ENCODE data around the gene PPFIA2. TPM values are rescaled to one million over a fixed set of nuclear protein-coding genes. Genes with fewer than 3 reads are reported as not detected.

The PPFIA2 gene
- total RNA-seq, 1 experiment from 2014 or later, result not detected

- CTCF ChIA-PET, result no interaction called here
- POLR2A ChIA-PET, result no interaction called here
These were observed 550.1 kb downstream of the PPFIA2 start for GRCh38 chr12:81209012-81209411.

DNA sequence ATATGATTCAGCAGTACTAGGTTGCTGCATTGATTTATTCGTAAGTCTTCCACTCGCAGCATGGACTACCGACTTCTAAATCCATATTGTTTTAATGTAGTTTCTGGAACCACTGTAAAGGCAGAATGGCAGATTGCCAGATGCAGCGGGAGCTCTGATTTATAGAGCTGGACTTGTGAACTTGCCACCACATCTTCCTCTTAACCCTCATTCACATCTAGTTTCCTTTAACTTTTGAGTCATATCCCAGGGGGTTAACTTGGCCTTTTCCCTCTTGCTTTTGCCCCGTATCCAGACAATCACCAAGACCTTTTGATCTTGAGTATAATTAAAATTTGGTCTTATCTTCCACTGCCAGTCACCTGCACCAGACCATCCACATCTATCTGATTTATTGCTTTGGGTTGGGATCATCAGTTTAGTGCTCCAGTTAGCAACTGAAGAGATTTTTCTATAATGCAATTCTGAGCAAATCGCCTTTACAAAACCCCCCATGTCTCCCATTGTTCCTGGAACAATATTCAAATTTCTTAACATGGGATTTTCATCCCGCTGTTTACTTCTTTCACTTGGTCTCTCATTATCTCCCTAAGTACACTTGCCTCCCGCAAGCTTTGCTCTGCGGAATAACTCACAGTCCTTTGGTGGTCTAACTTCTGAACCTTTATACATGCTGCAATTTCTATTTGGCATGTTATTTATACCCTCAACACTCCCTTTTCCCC lies 550.8 kb downstream of the PPFIA2 start:
- ATAC-seq (no peak), DNase-seq (ENCODE audit: low read depth, low spot score) (no peak)
- no peaks in the 10 kb centered on the region for H3K27me3 ChIP-seq (ENCODE audit: control insufficient read depth, insufficient read depth, low read length)
- ChIA-PET POLR2A (no interaction called here), CTCF (no interaction called here)
- H3K9me3 ChIP-seq (ENCODE audit: control insufficient read depth, insufficient read depth, low read depth, low read length), result no peaks in the 10 kb centered on the region
- no peaks in the 10 kb centered on the region for H3K36me3 ChIP-seq (ENCODE audit: control insufficient read depth, insufficient read depth, low read length)
- H3K4me1 ChIP-seq (ENCODE audit: control insufficient read depth, insufficient read depth, low read length), result no peaks in the 10 kb centered on the region; the same call in 1 of the 2 replicates
- in situ Hi-C loops (cut with HindIII; ENCODE audit: low pct_unique_long_range_greater_than_20kb, low sequenced_read_pairs) (no loop called here), intact Hi-C loops (cut with micrococcal nuclease; ENCODE audit: unreplicated experiment) (no loop called here)
- no peak overlapping the region for H3K27ac ChIP-seq (ENCODE audit: low read length)
- BruUV-seq (replicated peaks), result no TSS peak
- TF ChIP-seq SIN3A (IDR thresholded peaks at IDR 0.05; ENCODE audit: borderline replicate concordance, insufficient read depth, low read depth, low read length) (no peak), POLR2AphosphoS5 (IDR thresholded peaks at IDR 0.05; ENCODE audit: low read depth, low read length) (no peak), CTCF (IDR thresholded peaks at IDR 0.05) (no peak), TCF7L2 (IDR thresholded peaks at IDR 0.05; ENCODE audit: low read depth, low read length) (no peak)
- TF ChIP-seq, protein P1, sequence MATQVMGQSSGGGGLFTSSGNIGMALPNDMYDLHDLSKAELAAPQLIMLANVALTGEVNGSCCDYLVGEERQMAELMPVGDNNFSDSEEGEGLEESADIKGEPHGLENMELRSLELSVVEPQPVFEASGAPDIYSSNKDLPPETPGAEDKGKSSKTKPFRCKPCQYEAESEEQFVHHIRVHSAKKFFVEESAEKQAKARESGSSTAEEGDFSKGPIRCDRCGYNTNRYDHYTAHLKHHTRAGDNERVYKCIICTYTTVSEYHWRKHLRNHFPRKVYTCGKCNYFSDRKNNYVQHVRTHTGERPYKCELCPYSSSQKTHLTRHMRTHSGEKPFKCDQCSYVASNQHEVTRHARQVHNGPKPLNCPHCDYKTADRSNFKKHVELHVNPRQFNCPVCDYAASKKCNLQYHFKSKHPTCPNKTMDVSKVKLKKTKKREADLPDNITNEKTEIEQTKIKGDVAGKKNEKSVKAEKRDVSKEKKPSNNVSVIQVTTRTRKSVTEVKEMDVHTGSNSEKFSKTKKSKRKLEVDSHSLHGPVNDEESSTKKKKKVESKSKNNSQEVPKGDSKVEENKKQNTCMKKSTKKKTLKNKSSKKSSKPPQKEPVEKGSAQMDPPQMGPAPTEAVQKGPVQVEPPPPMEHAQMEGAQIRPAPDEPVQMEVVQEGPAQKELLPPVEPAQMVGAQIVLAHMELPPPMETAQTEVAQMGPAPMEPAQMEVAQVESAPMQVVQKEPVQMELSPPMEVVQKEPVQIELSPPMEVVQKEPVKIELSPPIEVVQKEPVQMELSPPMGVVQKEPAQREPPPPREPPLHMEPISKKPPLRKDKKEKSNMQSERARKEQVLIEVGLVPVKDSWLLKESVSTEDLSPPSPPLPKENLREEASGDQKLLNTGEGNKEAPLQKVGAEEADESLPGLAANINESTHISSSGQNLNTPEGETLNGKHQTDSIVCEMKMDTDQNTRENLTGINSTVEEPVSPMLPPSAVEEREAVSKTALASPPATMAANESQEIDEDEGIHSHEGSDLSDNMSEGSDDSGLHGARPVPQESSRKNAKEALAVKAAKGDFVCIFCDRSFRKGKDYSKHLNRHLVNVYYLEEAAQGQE (IDR thresholded peaks at IDR 0.05; ENCODE audit: insufficient read depth in 1 of 2, low read depth in 2 of 2, low read length in 1 of 2), result no peak
- H3K4me3 ChIP-seq (ENCODE audit: low read depth in 2 of 2, low read length in 2 of 2), result no peak overlapping the region

More at GRCh38 chr12:81209012-81209411, 550.1 kb downstream of the PPFIA2 start:
- DNase-seq (ENCODE audit: low read depth, low spot score) (no peak), ATAC-seq (no peak)
- no TSS peak for BruUV-seq (replicated peaks)
- in situ Hi-C loops (cut with HindIII; ENCODE audit: low pct_unique_long_range_greater_than_20kb, low sequenced_read_pairs) (no loop called here), intact Hi-C loops (cut with micrococcal nuclease; ENCODE audit: unreplicated experiment) (no loop called here)
- Histone ChIP-seq H3K27ac (ENCODE audit: low read length) (no peak overlapping the region), H3K9me3 (ENCODE audit: control insufficient read depth, insufficient read depth, low read depth, low read length) (no peaks in the 10 kb centered on the region), H3K27me3 (ENCODE audit: control insufficient read depth, insufficient read depth, low read length) (no peaks in the 10 kb centered on the region), H3K4me3 (ENCODE audit: low read depth in 2 of 2, low read length in 2 of 2) (no peak overlapping the region), H3K36me3 (ENCODE audit: control insufficient read depth, insufficient read depth, low read length) (no peaks in the 10 kb centered on the region), H3K4me1 (ENCODE audit: control insufficient read depth, insufficient read depth, low read length) (no peaks in the 10 kb centered on the region; the same call in 1 of the 2 replicates)
- TF ChIP-seq SIN3A (IDR thresholded peaks at IDR 0.05; ENCODE audit: borderline replicate concordance, insufficient read depth, low read depth, low read length), result no peak
- TF ChIP-seq TCF7L2 (IDR thresholded peaks at IDR 0.05; ENCODE audit: low read depth, low read length), result no peak
- no peak for TF ChIP-seq CTCF (IDR thresholded peaks at IDR 0.05)
- TF ChIP-seq, protein P1 (IDR thresholded peaks at IDR 0.05; ENCODE audit: insufficient read depth in 1 of 2, low read depth in 2 of 2, low read length in 1 of 2), result no peak
- TF ChIP-seq POLR2AphosphoS5 (IDR thresholded peaks at IDR 0.05; ENCODE audit: low read depth, low read length), result no peak

Data from Panc1 (cell line).